IgD-negative memory B cell (primary cell): ENCODE data around the gene TNFSF11. TPM values are rescaled to one million over a fixed set of nuclear protein-coding genes. Genes with fewer than 3 reads are reported as not detected.
A peak's percentile ranks its signal among the peaks of the same experiment; 100 is the strongest.

ENCODE experiments used
- H3K27ac Mint-ChIP-seq, 3 donors: one replicate each; pipeline ENCODE4 v1.8.0; 2020 to 2022; ENCODE audit warnings: mild to moderate bottlenecking in 3 of 3, mixed read lengths in 3 of 3, moderate library complexity in 1 of 3
- H3K27me3 Mint-ChIP-seq: one replicate; pipeline ENCODE4 v1.8.0; 2021; ENCODE audit warnings: mixed read lengths
- H3K36me3 Mint-ChIP-seq: one replicate; pipeline ENCODE4 v1.8.0; 2020; ENCODE audit warnings: mild to moderate bottlenecking, mixed read lengths
- H3K4me1 Mint-ChIP-seq, 3 donors: one replicate each; pipeline ENCODE4 v1.8.0; 2020 to 2022; ENCODE audit warnings: mixed read lengths in 3 of 3, mild to moderate bottlenecking in 1 of 3
- H3K4me3 Mint-ChIP-seq, 4 donors: one replicate each; pipeline ENCODE4 v1.8.0; 2020 to 2022; ENCODE audit warnings: mild to moderate bottlenecking in 4 of 4, mixed read lengths in 4 of 4, moderate library complexity in 3 of 4
- H3K9me3 Mint-ChIP-seq, 3 donors: one replicate each; pipeline ENCODE4 v1.8.0; 2020 to 2021; ENCODE audit warnings: mixed read lengths in 3 of 3, mild to moderate bottlenecking in 1 of 3
- polyA plus RNA-seq: library from polyadenylated mRNA; unstranded; fragments of 300-500 nt; fragmentation: Illumina TruSeq; gene quantifications from one replicate; pipeline ENCODE4 v1.2.3, GENCODE V29; 2021

The TNFSF11 gene, protein sequence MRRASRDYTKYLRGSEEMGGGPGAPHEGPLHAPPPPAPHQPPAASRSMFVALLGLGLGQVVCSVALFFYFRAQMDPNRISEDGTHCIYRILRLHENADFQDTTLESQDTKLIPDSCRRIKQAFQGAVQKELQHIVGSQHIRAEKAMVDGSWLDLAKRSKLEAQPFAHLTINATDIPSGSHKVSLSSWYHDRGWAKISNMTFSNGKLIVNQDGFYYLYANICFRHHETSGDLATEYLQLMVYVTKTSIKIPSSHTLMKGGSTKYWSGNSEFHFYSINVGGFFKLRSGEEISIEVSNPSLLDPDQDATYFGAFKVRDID
- polyA plus RNA-seq, result not detected

DNA sequence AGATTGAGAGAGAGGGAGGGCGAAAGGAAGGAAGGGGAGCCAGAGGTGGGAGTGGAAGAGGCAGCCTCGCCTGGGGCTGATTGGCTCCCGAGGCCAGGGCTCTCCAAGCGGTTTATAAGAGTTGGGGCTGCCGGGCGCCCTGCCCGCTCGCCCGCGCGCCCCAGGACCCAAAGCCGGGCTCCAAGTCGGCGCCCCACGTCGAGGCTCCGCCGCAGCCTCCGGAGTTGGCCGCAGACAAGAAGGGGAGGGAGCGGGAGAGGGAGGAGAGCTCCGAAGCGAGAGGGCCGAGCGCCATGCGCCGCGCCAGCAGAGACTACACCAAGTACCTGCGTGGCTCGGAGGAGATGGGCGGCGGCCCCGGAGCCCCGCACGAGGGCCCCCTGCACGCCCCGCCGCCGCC is at the start of gene TNFSF11:
Gene TNFSF11 (plus strand): TSS at position 142 of the 400 bp plus-strand sequence. CDS start 152 bp downstream, at position 294.
- Mint-ChIP-seq H3K27me3 (peaks cover 14% of the 10 kb centered on the region), H3K9me3 (peaks cover 0 to 2% (median 0%) of the 10 kb centered on the region in 3 donors), H3K4me1 (peaks cover 9 to 17% (median 16%) of the 10 kb centered on the region in 3 donors), H3K4me3 (peak within 1 kb of the TSS; percentile 77 to 93 (median 86)), H3K27ac (peak within 1 kb of the TSS in 1 of 3 donors; percentile 50), H3K36me3 (no peaks in the 10 kb centered on the region)

DNA sequence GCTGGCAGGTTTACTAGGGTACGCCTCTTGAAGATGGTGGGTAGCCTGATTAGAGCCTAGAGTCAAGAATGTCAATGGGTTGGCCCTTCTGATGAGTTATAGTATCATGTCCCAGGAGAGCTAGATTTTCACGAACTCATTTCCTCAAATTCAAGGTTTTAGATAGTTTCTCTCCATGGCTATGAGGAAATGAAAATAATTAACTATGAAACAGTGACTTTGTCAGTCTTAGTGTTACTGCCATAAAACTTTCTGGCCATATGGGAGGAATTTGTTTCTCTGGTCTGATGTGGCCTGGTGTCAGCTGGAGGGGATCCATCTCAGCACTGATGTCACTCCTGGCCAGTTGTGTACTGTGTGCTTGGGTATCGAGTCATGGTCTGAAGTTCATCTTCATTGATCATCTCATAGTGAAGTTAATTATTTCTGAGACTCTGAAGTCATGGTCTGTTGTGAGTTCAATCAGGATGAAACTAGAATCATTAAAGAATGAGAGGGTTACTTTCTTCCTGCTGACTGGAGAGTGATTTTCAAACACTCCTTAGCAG is 49.4 kb upstream of the TNFSF11 start:
- H3K27me3 Mint-ChIP-seq, result no peaks in the 10 kb centered on the region
- H3K27ac Mint-ChIP-seq, result no peak overlapping the region
- H3K9me3 Mint-ChIP-seq, result no peaks in the 10 kb centered on the region
- H3K4me3 Mint-ChIP-seq, result no peak overlapping the region
- peaks cover 11 to 13% (median 11%) of the 10 kb centered on the region in 3 donors for H3K4me1 Mint-ChIP-seq
- no peaks in the 10 kb centered on the region for H3K36me3 Mint-ChIP-seq

DNA sequence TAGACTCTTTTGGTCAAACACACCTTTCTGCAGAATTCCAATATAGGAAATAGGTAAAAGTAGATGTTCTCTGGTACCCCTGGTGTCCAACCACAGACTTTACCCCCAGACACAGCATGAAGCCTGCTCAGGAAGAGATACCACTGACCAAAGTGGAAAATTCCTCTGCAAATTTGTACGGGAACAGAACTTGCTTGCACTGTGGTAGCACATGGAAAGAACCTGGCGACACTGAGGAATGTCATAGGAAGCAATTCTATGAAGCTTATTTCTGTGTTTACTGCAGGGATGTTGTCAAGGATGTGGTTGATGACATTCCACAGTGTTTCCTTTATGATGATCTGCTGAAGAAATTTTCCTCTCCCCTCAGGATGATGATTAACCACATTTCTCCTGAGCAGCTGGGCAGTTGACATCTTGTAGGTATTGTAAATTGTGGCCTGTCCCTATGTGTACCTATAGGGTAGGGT is 48.9 kb upstream of the TNFSF11 start:
- Mint-ChIP-seq H3K9me3 (no peaks in the 10 kb centered on the region), H3K27ac (no peak overlapping the region), H3K4me3 (no peak overlapping the region), H3K4me1 (peaks cover 11 to 13% (median 11%) of the 10 kb centered on the region in 3 donors), H3K27me3 (no peaks in the 10 kb centered on the region), H3K36me3 (no peaks in the 10 kb centered on the region)

DNA sequence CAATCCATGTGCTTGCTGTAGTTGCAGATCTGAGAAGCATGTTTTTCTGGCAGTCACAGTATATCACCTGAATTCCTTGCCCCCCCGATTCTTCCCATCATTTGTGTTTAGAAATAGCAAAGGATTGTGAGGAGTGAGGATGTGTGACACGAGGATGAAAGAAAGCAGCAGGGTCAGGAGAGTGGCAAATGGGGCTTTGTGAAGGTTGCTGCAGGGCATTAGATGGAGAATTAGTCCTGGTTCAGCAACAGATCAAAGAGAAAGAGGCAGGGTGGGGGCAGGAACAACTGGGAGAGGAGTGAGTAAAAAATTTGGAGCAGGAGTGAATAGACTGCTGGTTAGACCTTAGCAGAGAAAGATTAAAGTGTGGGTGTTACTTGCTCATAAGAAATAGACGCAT is 47.7 kb upstream of the TNFSF11 start:
- Mint-ChIP-seq H3K4me3 (no peak overlapping the region), H3K36me3 (no peaks in the 10 kb centered on the region)

DNA sequence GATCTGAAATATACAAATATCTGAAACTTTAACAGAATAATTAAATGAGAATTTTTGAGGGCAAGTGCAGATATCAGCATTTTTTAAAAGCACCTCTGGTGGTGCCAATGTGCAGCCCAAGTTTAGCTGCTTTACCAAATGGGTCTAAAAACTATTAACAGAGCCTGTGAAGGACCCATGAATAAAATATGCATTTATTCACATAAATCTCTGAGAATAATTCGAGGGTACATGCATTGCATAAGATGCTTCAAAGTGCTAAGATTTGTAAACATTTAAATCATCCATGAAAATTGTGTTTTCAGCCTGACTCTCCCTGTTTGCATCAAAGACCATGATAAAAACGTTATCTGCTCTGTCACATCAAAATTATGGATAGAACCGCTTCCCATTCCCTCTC is 47.1 kb upstream of the TNFSF11 start:
- Mint-ChIP-seq H3K4me1 (peaks cover 16 to 21% (median 18%) of the 10 kb centered on the region in 3 donors), H3K36me3 (no peaks in the 10 kb centered on the region), H3K27me3 (no peaks in the 10 kb centered on the region), H3K9me3 (no peaks in the 10 kb centered on the region), H3K4me3 (no peak overlapping the region), H3K27ac (peak overlapping the region in 1 of 3 donors; percentile 67)

More for the DNA sequence above, 47.7 kb upstream of the TNFSF11 start:
- H3K4me1 Mint-ChIP-seq, result peaks cover 16 to 20% (median 18%) of the 10 kb centered on the region in 3 donors
- no peaks in the 10 kb centered on the region for H3K27me3 Mint-ChIP-seq
- no peak overlapping the region for H3K27ac Mint-ChIP-seq
- H3K9me3 Mint-ChIP-seq, result no peaks in the 10 kb centered on the region

DNA sequence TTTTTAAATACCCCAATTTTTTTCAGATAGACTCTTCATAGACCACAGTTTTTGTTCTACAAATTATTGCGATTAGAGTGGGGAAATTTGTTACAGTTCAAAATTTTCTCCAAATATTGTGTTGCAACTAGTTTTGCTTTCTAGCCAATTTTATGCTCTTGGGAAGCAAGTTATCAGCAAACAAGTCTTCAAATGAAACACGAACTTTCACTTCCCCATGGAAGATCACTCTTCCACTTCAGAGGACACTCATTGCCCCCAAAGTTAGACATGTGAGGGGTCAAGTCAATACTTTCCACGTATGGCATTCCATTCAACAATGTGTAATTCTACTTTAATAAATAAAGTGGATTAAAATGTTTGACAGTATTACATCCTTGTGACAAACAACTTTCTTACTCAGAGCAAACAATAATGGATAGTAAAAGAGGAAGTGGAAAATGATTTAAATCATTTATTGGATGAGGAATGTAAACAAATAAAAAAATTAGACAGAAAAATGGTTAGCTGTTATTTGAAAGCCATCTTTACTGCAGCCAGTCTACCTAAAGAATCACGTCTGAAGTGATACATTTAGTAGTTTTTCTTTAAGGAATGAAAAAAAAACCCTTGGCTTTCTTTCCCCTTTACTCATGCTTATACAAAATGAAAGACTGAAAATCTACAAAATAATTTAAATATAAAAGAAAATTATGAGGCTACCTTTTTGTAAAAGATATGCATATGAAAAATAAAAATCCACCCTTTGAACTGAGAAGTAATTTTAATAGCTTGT is 41.2 kb upstream of the TNFSF11 start:
- peak overlapping the region in 3 of 4 donors; percentile 1 to 64 (median 19) for H3K4me3 Mint-ChIP-seq

DNA sequence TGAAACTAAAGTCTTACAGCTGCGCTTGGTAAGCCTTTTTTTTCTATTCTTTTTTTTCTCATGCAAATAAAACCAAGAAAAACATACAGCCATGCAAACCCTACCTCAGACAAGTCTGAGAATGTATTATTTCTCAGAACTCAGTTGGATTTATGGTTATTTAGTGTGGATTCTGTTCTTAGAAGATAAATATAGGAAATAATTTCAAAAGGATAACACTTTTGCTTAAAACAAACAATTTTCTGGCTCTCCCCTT is 40.7 kb upstream of the TNFSF11 start:
- H3K27me3 Mint-ChIP-seq, result peaks cover 2% of the 10 kb centered on the region
- peak overlapping the region in 1 of 3 donors; percentile 70 for H3K27ac Mint-ChIP-seq
- peak overlapping the region in 2 of 4 donors; percentile 43 to 52 for H3K4me3 Mint-ChIP-seq
- peaks cover 16 to 24% (median 20%) of the 10 kb centered on the region in 3 donors for H3K4me1 Mint-ChIP-seq
- no peaks in the 10 kb centered on the region for H3K9me3 Mint-ChIP-seq
- H3K36me3 Mint-ChIP-seq, result peaks cover 1% of the 10 kb centered on the region

More for the DNA sequence above, 41.2 kb upstream of the TNFSF11 start:
- Mint-ChIP-seq H3K9me3 (no peaks in the 10 kb centered on the region), H3K27ac (peak overlapping the region in 1 of 3 donors; percentile 6), H3K36me3 (peaks cover 1% of the 10 kb centered on the region), H3K4me1 (peaks cover 16 to 24% (median 20%) of the 10 kb centered on the region in 3 donors), H3K27me3 (peaks cover 2% of the 10 kb centered on the region)

DNA sequence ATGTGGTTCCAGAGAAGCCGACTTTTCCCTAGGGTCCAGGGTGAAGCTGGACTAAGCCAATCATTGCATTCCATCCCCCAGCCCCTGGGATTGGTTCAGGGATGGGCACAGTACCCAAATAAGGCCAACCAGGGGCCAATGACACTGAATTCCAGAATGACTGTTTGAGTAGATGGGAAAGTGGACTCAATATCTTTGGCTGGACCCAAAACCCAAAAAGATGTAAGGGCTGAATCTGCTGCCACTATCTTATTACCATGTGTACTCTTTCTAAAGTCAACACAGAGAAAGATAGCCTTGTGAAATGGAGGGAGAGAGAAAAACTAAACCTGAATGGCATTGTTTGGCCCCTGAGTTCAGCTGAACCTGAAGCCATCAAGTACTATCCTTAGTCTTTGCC is 39.2 kb upstream of the TNFSF11 start:
- H3K27ac Mint-ChIP-seq, result no peak overlapping the region
- no peaks in the 10 kb centered on the region for H3K9me3 Mint-ChIP-seq
- peaks cover 16 to 24% (median 20%) of the 10 kb centered on the region in 3 donors for H3K4me1 Mint-ChIP-seq
- no peak overlapping the region for H3K4me3 Mint-ChIP-seq
- peaks cover 1% of the 10 kb centered on the region for H3K36me3 Mint-ChIP-seq
- peaks cover 3% of the 10 kb centered on the region for H3K27me3 Mint-ChIP-seq

DNA sequence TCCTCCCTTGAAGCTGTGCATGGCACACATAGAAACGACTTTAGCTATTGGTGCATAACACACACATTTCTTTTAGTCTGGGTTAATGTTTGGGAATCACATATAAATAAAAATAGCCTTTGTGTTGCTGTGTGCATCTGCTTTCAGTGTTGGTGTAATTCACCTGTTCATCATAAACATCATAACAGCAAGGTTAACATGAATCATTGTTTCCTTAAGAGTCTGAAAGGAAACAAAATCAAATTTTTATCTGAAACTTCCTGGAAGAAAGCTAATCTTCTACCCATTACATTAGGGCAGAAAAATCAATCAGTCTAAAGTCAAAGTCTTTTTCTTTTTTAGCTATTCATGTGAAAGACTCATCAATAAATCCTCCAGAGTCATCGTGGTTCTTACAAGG is 35.0 kb upstream of the TNFSF11 start:
- Mint-ChIP-seq H3K4me1 (peaks cover 0 to 3% (median 0%) of the 10 kb centered on the region in 3 donors), H3K9me3 (no peaks in the 10 kb centered on the region), H3K4me3 (no peak overlapping the region), H3K27me3 (peaks cover 3% of the 10 kb centered on the region), H3K36me3 (peaks cover 1% of the 10 kb centered on the region), H3K27ac (no peak overlapping the region)

DNA sequence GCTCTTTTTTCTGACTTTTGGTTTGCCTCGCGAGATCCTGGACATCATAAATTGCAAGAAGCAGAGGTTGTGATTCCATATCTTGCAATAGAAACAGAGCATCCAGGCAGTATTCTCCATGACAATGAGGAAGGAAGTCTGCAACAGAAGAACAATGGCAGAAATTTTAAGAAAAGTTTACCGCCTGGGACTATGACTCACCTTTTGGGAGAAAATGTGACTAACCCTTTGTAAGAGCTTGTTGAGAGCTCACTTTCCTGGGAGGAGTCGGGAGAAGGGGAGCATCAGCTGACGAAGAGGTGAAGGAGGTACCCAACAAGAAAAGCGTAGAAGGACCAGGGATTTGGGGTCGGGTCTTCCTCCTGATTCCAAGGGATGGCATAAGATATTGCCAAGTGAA is 34.3 kb upstream of the TNFSF11 start:
- H3K4me1 Mint-ChIP-seq, result no peaks in the 10 kb centered on the region
- no peak overlapping the region for H3K4me3 Mint-ChIP-seq
- H3K9me3 Mint-ChIP-seq, result no peaks in the 10 kb centered on the region
- no peak overlapping the region for H3K27ac Mint-ChIP-seq
- peaks cover under 1% of the 10 kb centered on the region for H3K36me3 Mint-ChIP-seq
- peaks cover 1% of the 10 kb centered on the region for H3K27me3 Mint-ChIP-seq

DNA sequence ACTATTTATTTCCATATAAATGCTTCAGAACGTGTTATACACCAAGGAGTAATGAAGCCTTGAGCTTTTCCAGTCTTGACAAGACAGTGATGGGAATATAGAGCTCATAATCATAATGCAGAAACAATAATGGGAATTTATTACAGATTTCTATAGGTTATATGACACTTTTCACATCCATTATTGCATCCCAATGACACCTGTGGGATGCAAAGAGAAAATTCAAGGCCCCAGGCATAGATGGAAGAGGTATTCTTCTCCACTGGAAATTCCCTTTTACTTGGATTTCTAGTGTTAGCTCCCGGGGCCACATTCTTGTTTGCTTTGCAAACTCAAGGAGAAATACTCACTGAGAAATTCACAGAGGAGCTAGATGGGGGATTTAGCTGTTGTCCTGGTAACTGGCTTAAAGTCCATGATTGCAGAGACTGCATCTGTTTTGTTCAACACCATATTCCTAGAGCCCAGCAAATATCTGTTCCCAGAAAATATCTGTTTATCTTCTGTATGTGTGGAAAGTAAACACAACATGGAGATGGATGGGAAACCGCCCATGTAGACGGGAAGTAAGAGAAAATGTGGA is 30.6 kb upstream of the TNFSF11 start:
- H3K27me3 Mint-ChIP-seq, result peaks cover 1% of the 10 kb centered on the region
- H3K4me3 Mint-ChIP-seq, result no peak overlapping the region
- peak overlapping the region in 1 of 3 donors; percentile 54 for H3K27ac Mint-ChIP-seq
- H3K36me3 Mint-ChIP-seq, result no peaks in the 10 kb centered on the region
- H3K4me1 Mint-ChIP-seq, result peaks cover 0 to under 1% (median 0%) of the 10 kb centered on the region in 3 donors
- H3K9me3 Mint-ChIP-seq, result no peaks in the 10 kb centered on the region

DNA sequence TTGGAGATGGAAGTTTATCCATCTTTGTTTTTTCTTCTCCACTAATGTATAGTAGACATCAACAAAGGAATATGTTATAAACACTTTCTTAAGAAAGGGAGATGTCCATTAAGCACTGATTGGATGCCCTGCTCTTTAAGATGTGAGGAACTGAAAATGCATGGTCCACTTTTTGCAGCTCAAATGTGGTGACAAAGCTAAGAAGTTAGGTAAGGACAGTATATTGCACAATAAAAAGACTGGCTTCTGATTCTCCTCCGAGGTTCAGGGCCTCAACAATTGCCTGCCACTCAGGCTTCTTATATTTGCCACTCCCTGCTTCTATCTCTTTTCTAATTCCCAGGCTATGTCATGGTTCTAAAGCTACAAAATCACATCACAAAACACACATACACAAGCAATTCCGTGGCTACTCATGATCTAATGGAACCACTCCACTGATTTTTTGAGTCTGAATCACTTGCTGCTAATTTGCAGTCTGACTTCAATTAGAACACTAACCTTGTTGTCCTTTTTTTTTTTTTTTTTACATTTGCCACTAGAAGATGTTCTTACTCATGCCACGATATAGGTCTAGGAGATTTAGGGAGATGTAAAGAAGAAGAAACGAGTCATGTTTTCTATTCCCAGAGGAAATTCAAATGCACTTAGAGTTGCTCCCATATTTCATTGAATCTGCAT is 29.6 kb upstream of the TNFSF11 start:
- H3K27me3 Mint-ChIP-seq, result peaks cover 1% of the 10 kb centered on the region
- no peaks in the 10 kb centered on the region for H3K9me3 Mint-ChIP-seq
- H3K36me3 Mint-ChIP-seq, result no peaks in the 10 kb centered on the region
- H3K27ac Mint-ChIP-seq, result no peak overlapping the region
- H3K4me1 Mint-ChIP-seq, result peaks cover 9 to 11% (median 10%) of the 10 kb centered on the region in 3 donors
- no peak overlapping the region for H3K4me3 Mint-ChIP-seq

DNA sequence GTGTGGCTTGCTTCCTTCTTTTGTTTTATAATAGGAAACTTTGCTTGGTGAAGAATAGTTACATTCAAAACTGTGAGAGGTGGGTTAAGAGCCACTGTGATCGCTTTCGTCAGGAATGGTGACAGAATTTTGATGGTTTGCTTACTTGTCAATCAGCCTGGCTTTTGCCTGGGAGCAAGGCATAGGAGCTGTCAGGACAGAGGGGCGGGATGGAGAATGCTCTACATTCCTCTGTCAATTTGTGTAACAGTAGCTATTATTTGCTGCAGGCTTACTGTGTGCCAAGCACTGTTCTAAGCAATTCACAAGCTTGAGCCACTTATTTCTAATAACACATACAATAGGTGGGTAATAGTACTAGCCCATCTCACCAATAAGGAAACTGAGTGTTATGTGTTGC is 28.1 kb upstream of the TNFSF11 start:
- Mint-ChIP-seq H3K9me3 (no peaks in the 10 kb centered on the region), H3K4me3 (no peak overlapping the region), H3K4me1 (peaks cover 10 to 13% (median 13%) of the 10 kb centered on the region in 3 donors), H3K36me3 (no peaks in the 10 kb centered on the region), H3K27ac (no peak overlapping the region), H3K27me3 (no peaks in the 10 kb centered on the region)

DNA sequence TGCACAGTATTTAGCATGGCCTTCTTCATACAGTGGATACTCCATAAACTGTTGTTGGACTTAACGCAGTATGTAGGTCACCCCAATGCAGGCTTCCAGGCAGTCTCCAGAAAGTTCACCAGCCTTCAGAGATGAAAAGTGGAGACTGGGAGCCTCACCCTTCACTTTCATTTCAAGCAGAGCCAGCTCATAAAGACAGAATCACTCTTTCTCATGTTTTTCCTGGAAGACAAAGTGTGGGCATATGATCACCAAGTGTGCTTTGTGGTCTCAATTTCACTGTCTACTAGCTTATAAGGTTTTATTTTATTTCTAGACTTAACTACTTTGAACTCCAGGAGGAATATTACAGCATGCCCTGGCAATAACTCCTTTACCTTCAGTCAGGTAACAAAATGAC is 26.3 kb upstream of the TNFSF11 start:
- Mint-ChIP-seq H3K27me3 (no peaks in the 10 kb centered on the region), H3K4me3 (no peak overlapping the region), H3K36me3 (no peaks in the 10 kb centered on the region), H3K9me3 (no peaks in the 10 kb centered on the region), H3K27ac (peak overlapping the region in 1 of 3 donors; percentile 6), H3K4me1 (peaks cover 10 to 13% (median 13%) of the 10 kb centered on the region in 3 donors)
